GM19324 (cell line): ENCODE measurements around the gene NDRG2.
"Not testable (repeated sequence)": the region's sequence is repeated elsewhere in the genome, so short reads cannot be mapped to it uniquely, and the experiment has no call there.

ENCODE experiments used
- ATAC-seq: cut with Tn5 transposase; IDR thresholded peaks from one replicate; pipeline ENCODE4 v1.9.1; 2021; ENCODE audit warnings: mild to moderate bottlenecking, moderate library complexity; ENCODE audit not compliant: unreplicated experiment, low FRiP score

Gene NDRG2

GRCh38 chr14:21056520-21057163 is 31.8 kb upstream of the NDRG2 start:
- ATAC-seq, result no peak

- no peak for ATAC-seq
These were observed 30.7 kb upstream of the NDRG2 start for GRCh38 chr14:21055432-21056117.

GRCh38 chr14:21054768-21055145 is 29.9 kb upstream of the NDRG2 start:
- no peak for ATAC-seq

GRCh38 chr14:21054123-21054767 is 29.4 kb upstream of the NDRG2 start:
- ATAC-seq, result no peak

GRCh38 chr14:21053184-21054122 is 28.6 kb upstream of the NDRG2 start:
- no peak for ATAC-seq

GRCh38 chr14:21050597-21050996 is 25.7 kb upstream of the NDRG2 start:
- ATAC-seq, result no peak

GRCh38 chr14:21049271-21049673 is 24.4 kb upstream of the NDRG2 start:
- ATAC-seq, result no peak

GRCh38 chr14:21048638-21049037 is 23.8 kb upstream of the NDRG2 start:
- ATAC-seq, result no peak

- no peak for ATAC-seq
These were observed 22.5 kb upstream of the NDRG2 start for GRCh38 chr14:21047378-21047781.

GRCh38 chr14:21043974-21044618 is 19.2 kb upstream of the NDRG2 start:
- no peak for ATAC-seq

GRCh38 chr14:21043387-21043973 is 18.6 kb upstream of the NDRG2 start:
- ATAC-seq, result no peak

GRCh38 chr14:21042918-21043317 is 18.1 kb upstream of the NDRG2 start:
- no peak for ATAC-seq

- no peak for ATAC-seq
These were observed 17.0 kb upstream of the NDRG2 start, which contains the start of gene RNASE7 for GRCh38 chr14:21041676-21042433. Gene RNASE7 (plus strand): TSS chr14:21042362. CDS start chr14:21042993, 631 bp downstream.

- not testable (repeated sequence) for ATAC-seq
These were observed 16.1 kb upstream of the NDRG2 start for GRCh38 chr14:21040941-21041340.

- ATAC-seq, result no peak
These were observed 15.6 kb upstream of the NDRG2 start for GRCh38 chr14:21040370-21040925.

GRCh38 chr14:21039585-21040369 is 14.9 kb upstream of the NDRG2 start:
- no peak for ATAC-seq

GRCh38 chr14:21038441-21039422 is 13.9 kb upstream of the NDRG2 start:
- no peak for ATAC-seq
